Liver (tissue), 9 donors: ENCODE data around the gene KIF6. TPM values are rescaled to one million over a fixed set of nuclear protein-coding genes. Genes with fewer than 3 reads are reported as not detected.

Experiments
- DNase-seq: peaks from one replicate; pipeline ENCODE4 v3.0.0-alpha.2; 2017; ENCODE audit warnings: low spot score
- H3K27ac ChIP-seq, 2 donors: one replicate each; pipeline ENCODE4 v1.7.0; 2013; ENCODE audit warnings: inconsistent platforms in 2 of 2, low read length in 2 of 2, control low read depth in 1 of 2, low read depth in 1 of 2, mild to moderate bottlenecking in 1 of 2
- H3K27me3 ChIP-seq, 4 donors: one replicate each; pipeline versions ENCODE4 v1.6.1 to v1.7.0; 2013; ENCODE audit warnings: low read length in 3 of 4, inconsistent platforms in 1 of 4, mild to moderate bottlenecking in 1 of 4, moderate library complexity in 1 of 4; ENCODE audit not compliant: control insufficient read depth in 4 of 4, insufficient read depth in 4 of 4
- H3K36me3 ChIP-seq, 4 donors: one replicate each; pipeline versions ENCODE4 v1.6.1 to v1.7.0; 2013; ENCODE audit warnings: low read length in 3 of 4, mild to moderate bottlenecking in 3 of 4, low read depth in 1 of 4, moderate library complexity in 1 of 4; ENCODE audit not compliant: control insufficient read depth in 4 of 4, insufficient read depth in 3 of 4
- H3K4me1 ChIP-seq, 4 donors: one replicate each; pipeline versions ENCODE4 v1.6.1 to v1.7.0; 2013; ENCODE audit warnings: low read length in 3 of 4, mild to moderate bottlenecking in 3 of 4, moderate library complexity in 1 of 4; ENCODE audit not compliant: control insufficient read depth in 4 of 4, insufficient read depth in 4 of 4
- H3K4me3 ChIP-seq, 3 donors: one replicate each; pipeline versions ENCODE4 v1.6.1 to v1.7.0; 2013; ENCODE audit warnings: low read length in 3 of 3, control low read depth in 1 of 3, low read depth in 1 of 3, mild to moderate bottlenecking in 1 of 3
- H3K9ac ChIP-seq, 2 donors: one replicate each; pipeline ENCODE4 v1.7.0; 2013; ENCODE audit warnings: low read length in 2 of 2, mild to moderate bottlenecking in 2 of 2, moderate library complexity in 2 of 2, control low read depth in 1 of 2, low read depth in 1 of 2
- H3K9me3 ChIP-seq, 4 donors: one replicate each; pipeline versions ENCODE4 v1.6.1 to v1.7.0; 2013; ENCODE audit warnings: low read length in 3 of 4; ENCODE audit not compliant: control insufficient read depth in 4 of 4
- ATF3 ChIP-seq: IDR thresholded peaks from 2 replicates; pipeline ENCODE4 v1.6.1; 2016; ENCODE audit warnings: antibody characterized with exemption
- CTCF ChIP-seq: fragments of 150-350 bp; IDR thresholded peaks from 2 replicates; pipeline ENCODE4 v1.5.1; 2017; ENCODE audit warnings: improper control_type of control experiment, low read depth, low read length; ENCODE audit not compliant: missing input control
- EGR1 ChIP-seq, 2 donors: IDR thresholded peaks; 2 replicates each; pipeline ENCODE4 v1.6.1; 2016 to 2018; ENCODE audit warnings: antibody characterized with exemption in 2 of 2, low read depth in 2 of 2
- FOXA1 ChIP-seq: IDR thresholded peaks from 2 replicates; pipeline ENCODE4 v1.6.1; 2016; ENCODE audit warnings: antibody characterized with exemption
- FOXA2 ChIP-seq: IDR thresholded peaks from 2 replicates; pipeline ENCODE4 v1.6.1; 2016; ENCODE audit warnings: antibody characterized with exemption
- GABPA ChIP-seq, 2 donors: IDR thresholded peaks in 1 of 2; conservative IDR thresholded peaks in 1 of 2; 2 replicates each; pipeline ENCODE4 v1.6.1; 2016; ENCODE audit warnings: antibody characterized with exemption in 2 of 2, mild to moderate bottlenecking in 1 of 2, moderate library complexity in 1 of 2
- HNF4A ChIP-seq, 2 donors: conservative IDR thresholded peaks; 2 replicates each; pipeline ENCODE4 v1.6.1; 2016; ENCODE audit warnings: antibody characterized with exemption in 2 of 2, mild to moderate bottlenecking in 2 of 2
- HNF4G ChIP-seq: IDR thresholded peaks from 2 replicates; pipeline ENCODE4 v1.6.1; 2016; ENCODE audit warnings: antibody characterized with exemption
- JUND ChIP-seq, 2 donors: IDR thresholded peaks; 2 replicates each; pipeline ENCODE4 v1.6.1; 2016; ENCODE audit warnings: antibody characterized with exemption in 2 of 2
- MAX ChIP-seq: IDR thresholded peaks from 2 replicates; pipeline ENCODE4 v1.6.1; 2016; ENCODE audit warnings: antibody characterized with exemption
- NR2F2 ChIP-seq: IDR thresholded peaks from 2 replicates; pipeline ENCODE4 v1.6.1; 2016; ENCODE audit warnings: antibody characterized with exemption
- RAD21 ChIP-seq, 2 donors: IDR thresholded peaks; 2 replicates each; pipeline ENCODE4 v1.6.1; 2016; ENCODE audit warnings: antibody characterized with exemption in 2 of 2, mild to moderate bottlenecking in 2 of 2
- REST ChIP-seq: IDR thresholded peaks from 2 replicates; pipeline ENCODE4 v1.6.1; 2016; ENCODE audit warnings: antibody characterized with exemption, mild to moderate bottlenecking
- RXRA ChIP-seq, 2 donors: IDR thresholded peaks; 2 replicates each; pipeline ENCODE4 v1.6.1; 2017 to 2018; ENCODE audit warnings: antibody characterized with exemption in 2 of 2, mild to moderate bottlenecking in 1 of 2
- SP1 ChIP-seq: IDR thresholded peaks from 2 replicates; pipeline ENCODE4 v1.6.1; 2018; ENCODE audit warnings: antibody characterized with exemption, mild to moderate bottlenecking
- TAF1 ChIP-seq: conservative IDR thresholded peaks from 2 replicates; pipeline ENCODE4 v1.6.1; 2016; ENCODE audit warnings: antibody characterized with exemption, mild to moderate bottlenecking
- YY1 ChIP-seq: IDR thresholded peaks from 2 replicates; pipeline ENCODE4 v1.6.1; 2016; ENCODE audit warnings: antibody characterized with exemption, mild to moderate bottlenecking
- ZBTB33 ChIP-seq: IDR thresholded peaks from 2 replicates; pipeline ENCODE4 v1.6.1; 2016; ENCODE audit warnings: antibody characterized with exemption
- WGBS: extraction: QIAGEN DNeasy Blood & Tissue Kit; methylation state at CpG from one replicate; pipeline ENCODE4 v1.1.7; 2013; 5-methylcytosine and 5-hydroxymethylcytosine counted together
- polyA plus RNA-seq, 2 donors: library from polyadenylated mRNA; stranded (reverse) in 1 of 2; unstranded in 1 of 2; fragments of 200-250 nt in 1 of 2; fragments of >200 nt in 1 of 2; fragmentation: Nextera tagmentation in 1 of 2; extraction: Ambion mirVana in 1 of 2; gene quantifications; one replicate each; pipeline versions ENCODE4 v1.2.1 to v1.2.3, GENCODE V29; 2013 to 2015
- total RNA-seq, 2 donors: library from RNA; depleted of rRNA; stranded (reverse); fragments of >200 nt; gene quantifications; one replicate each; pipeline ENCODE4 v1.2.3, GENCODE V29; 2014
- donor health status: healthy.
- donor health status: healthy.
- donor health status: healthy.
- donor health status: healthy.
- donor health status: healthy.

Gene KIF6
- total and polyA plus RNA-seq, 4 donors = 0.17 to 7.5 (median 0.29) TPM

- no peaks in the 10 kb centered on the region for H3K4me1 ChIP-seq
- H3K27ac ChIP-seq = no peak overlapping the region
- DNase-seq = no peak
- no peak overlapping the region for H3K9ac ChIP-seq
- H3K27me3 ChIP-seq = no peaks in the 10 kb centered on the region
- no peak overlapping the region for H3K4me3 ChIP-seq
- H3K9me3 ChIP-seq = no peaks in the 10 kb centered on the region
- WGBS = 82% methylated on average over 2 of the region's 2 CpGs
- no peaks in the 10 kb centered on the region for H3K36me3 ChIP-seq
- TF ChIP-seq MAX (no peak), GABPA (IDR thresholded peaks at IDR 0.05 in 1 of 2, conservative IDR thresholded peaks at IDR 0.05 in 1 of 2) (no peak), NR2F2 (no peak)
These were observed 207.0 kb downstream of the KIF6 start for GRCh38 chr6:39518221-39518620.

- Histone ChIP-seq H3K27ac (no peak overlapping the region), H3K4me1 (no peaks in the 10 kb centered on the region), H3K4me3 (no peak overlapping the region), H3K36me3 (no peaks in the 10 kb centered on the region), H3K9ac (no peak overlapping the region), H3K27me3 (no peaks in the 10 kb centered on the region), H3K9me3 (no peaks in the 10 kb centered on the region)
- DNase-seq = no peak
- WGBS = 78% methylated on average over 1 of the region's 1 CpG
- TF ChIP-seq FOXA1 (no peak), ZBTB33 (no peak), MAX (no peak), SP1 (no peak), ATF3 (no peak), TAF1 (no peak), REST (no peak), FOXA2 (no peak), HNF4G (no peak), RXRA (IDR thresholded peaks at IDR 0.05) (no peak), CTCF (no peak), EGR1 (IDR thresholded peaks at IDR 0.05; ENCODE audit: low read depth in 2 of 2) (no peak), NR2F2 (no peak), JUND (IDR thresholded peaks at IDR 0.05) (no peak), RAD21 (IDR thresholded peaks at IDR 0.05) (no peak), YY1 (no peak), HNF4A (conservative IDR thresholded peaks at IDR 0.05) (no peak), GABPA (IDR thresholded peaks at IDR 0.05 in 1 of 2, conservative IDR thresholded peaks at IDR 0.05 in 1 of 2) (no peak)
These were observed 207.5 kb downstream of the KIF6 start for GRCh38 chr6:39517756-39518155.
